Spleen (tissue), 11 donors: ENCODE data around the gene PUS10. TPM values are rescaled to one million over a fixed set of nuclear protein-coding genes. Genes with fewer than 3 reads are reported as not detected.
A peak's percentile ranks its signal among the peaks of the same experiment; 100 is the strongest.
"Not testable (repeated sequence)": the region's sequence is repeated elsewhere in the genome, so short reads cannot be mapped to it uniquely, and the experiment has no call there.

Experiments used
- DNase-seq: peaks from one replicate; pipeline ENCODE4 v3.0.0-alpha.2; 2020
- H3K27ac ChIP-seq, 8 donors: fragments of 200-600 bp; sonication (generic) in 7 of 8; 1 replicate in 4 of 8; 2 replicates in 4 of 8; pipeline versions ENCODE4 v1.5.0 to v1.8.0; 2016 to 2021; ENCODE audit warnings: inconsistent platforms in 4 of 8, mild to moderate bottlenecking in 4 of 8, moderate library complexity in 1 of 8
- H3K27me3 ChIP-seq, 7 donors: fragments of 200-600 bp; sonication (generic) in 6 of 7; replicated peaks in 1 of 7; 1 replicate in 4 of 7; 2 replicates in 3 of 7; pipeline versions ENCODE4 v1.5.0 to v1.8.0; 2016 to 2021; ENCODE audit warnings: inconsistent platforms in 3 of 7, mild to moderate bottlenecking in 1 of 7
- H3K36me3 ChIP-seq, 6 donors: fragments of 200-600 bp; sonication (generic) in 5 of 6; 1 replicate in 4 of 6; 2 replicates in 2 of 6; pipeline versions ENCODE4 v1.5.0 to v1.8.0; 2016 to 2021; ENCODE audit warnings: inconsistent platforms in 2 of 6
- H3K4me1 ChIP-seq, 6 donors: fragments of 200-600 bp; sonication (generic) in 5 of 6; 1 replicate in 3 of 6; 2 replicates in 3 of 6; pipeline versions ENCODE4 v1.5.0 to v1.8.0; 2016 to 2021; ENCODE audit warnings: inconsistent platforms in 3 of 6
- H3K4me3 ChIP-seq, 8 donors: fragments of 200-600 bp; sonication (generic) in 7 of 8; 1 replicate in 4 of 8; 2 replicates in 4 of 8; pipeline versions ENCODE4 v1.5.0 to v1.8.0; 2016 to 2021; ENCODE audit warnings: inconsistent platforms in 4 of 8, mild to moderate bottlenecking in 4 of 8, moderate library complexity in 2 of 8
- H3K9me3 ChIP-seq, 8 donors: fragments of 200-600 bp; sonication (generic) in 7 of 8; 1 replicate in 4 of 8; 2 replicates in 4 of 8; pipeline versions ENCODE4 v1.5.0 to v1.8.0; 2016 to 2021; ENCODE audit warnings: inconsistent platforms in 4 of 8
- CTCF ChIP-seq, 11 experiments: fragments of 200-600 bp in 7 of 11; fragments of 450-650 bp in 4 of 11; sonication (generic) in 4 of 11; IDR thresholded peaks in 8 of 11; conservative IDR thresholded peaks in 3 of 11; 1 replicate in 7 of 11; 2 replicates in 4 of 11; pipeline versions ENCODE4 v1.4.0 to v1.8.0; 2016 to 2021; ENCODE audit warnings: antibody characterized with exemption in 11 of 11, inconsistent platforms in 4 of 11, mild to moderate bottlenecking in 1 of 11
- POLR2A ChIP-seq, 3 donors: fragments of 450-650 bp; IDR thresholded peaks; one replicate each; pipeline ENCODE4 v1.5.1; 2017; ENCODE audit warnings: antibody characterized with exemption in 3 of 3, mild to moderate bottlenecking in 1 of 3
- POLR2AphosphoS5 ChIP-seq, 3 donors: sonication (generic); formaldehyde crosslinking; IDR thresholded peaks; one replicate each; pipeline ENCODE4 v1.5.1; 2017; ENCODE audit warnings: antibody characterized with exemption in 3 of 3
- WGBS, 5 donors: extraction: QIAGEN DNeasy Blood & Tissue Kit in 3 of 5; methylation state at CpG; one replicate each; pipeline versions ENCODE4 v1.1.5 to v1.1.7; 2013 to 2018; 5-methylcytosine and 5-hydroxymethylcytosine counted together
- intact Hi-C: fragments of 100-400 bp; cut with DNase I; formaldehyde crosslinking; loops from one replicate; pipeline ENCODE4 v1.15.0; 2023; ENCODE audit warnings: low total_unique reads
- polyA plus RNA-seq, 3 donors: library from polyadenylated mRNA; stranded (reverse); fragments of 200-250 nt; gene quantifications; one replicate each; pipeline ENCODE4 v1.2.1, GENCODE V29; 2013
- total RNA-seq, 7 donors: library from RNA; depleted of rRNA in 3 of 7; stranded (reverse); fragments of >200 nt in 3 of 7; fragmentation: NEBNext Ultra II Directional in 4 of 7; extraction: Animal tissue kit (Norgen Biotek cat#: 25700) in 4 of 7; gene quantifications; one replicate each; pipeline versions ENCODE4 v1.1.0 to v1.2.1, GENCODE V29; 2016 to 2021
- donor health status: healthy with polysubstance abuse.
- donor health status: DM: no; HTN: no; CAD: no; lungs with moderate emphysema.
- donor health status: DM: no; HTN: no; CAD: no.
- donor health status: Bipolar disorder and iron deficiency.
- donor health status: healthy.
- donor health status: DM: no; HTN: no; CAD: no.
- donor health status: DM: yes; HTN: yes; CAD: no.

The PUS10 gene
- total and polyA plus RNA-seq, 10 donors = 3.5 to 12.6 (median 6.4) TPM

- peak; percentile 79 for DNase-seq
- 36 to 51% (median 48%) methylated on average over 7 of the region's 7 CpGs for WGBS, 5 donors
- Histone ChIP-seq H3K36me3 (no peaks in the 10 kb centered on the region), H3K27me3 (no peaks in the 10 kb centered on the region), H3K27ac (peak overlapping the region; percentile 53 to 88 (median 85)), H3K4me1 (peaks cover 0 to 38% (median 11%) of the 10 kb centered on the region in 6 donors), H3K9me3 (peaks cover 0 to 15% (median 12%) of the 10 kb centered on the region in 8 donors), H3K4me3 (peak overlapping the region in 2 of 8 donors; percentile 12 to 44)
- TF ChIP-seq POLR2A (IDR thresholded peaks at IDR 0.05) (no peak), POLR2AphosphoS5 (IDR thresholded peaks at IDR 0.05) (peak in 2 of 3 donors; percentile 29 to 79), CTCF (IDR thresholded peaks at IDR 0.05 in 8 of 11, conservative IDR thresholded peaks at IDR 0.05 in 3 of 11) (no peak)
- intact Hi-C loops = no loop called here
Observed at GRCh38 chr2:60992985-60993392, 25.1 kb downstream of the PUS10 start.

GRCh38 chr2:60991644-60992043 is 26.4 kb downstream of the PUS10 start:
- intact Hi-C loops = no loop called here
- Histone ChIP-seq H3K4me1 (peaks cover 0 to 52% (median 21%) of the 10 kb centered on the region in 6 donors), H3K4me3 (no peak overlapping the region), H3K27ac (peak overlapping the region in 1 of 8 donors; percentile 87), H3K9me3 (peaks cover 0 to 15% (median 12%) of the 10 kb centered on the region in 8 donors), H3K36me3 (no peaks in the 10 kb centered on the region), H3K27me3 (no peaks in the 10 kb centered on the region)
- no peak for TF ChIP-seq POLR2AphosphoS5 (IDR thresholded peaks at IDR 0.05)
- WGBS, 5 donors = 90 to 95% (median 93%) methylated on average over 4 of the region's 4 CpGs
- no peak for DNase-seq

- H3K4me3 ChIP-seq = no peak overlapping the region
- H3K4me1 ChIP-seq = peaks cover 3 to 60% (median 34%) of the 10 kb centered on the region in 6 donors
- H3K36me3 ChIP-seq = no peaks in the 10 kb centered on the region
- no peaks in the 10 kb centered on the region for H3K27me3 ChIP-seq
- TF ChIP-seq POLR2A (IDR thresholded peaks at IDR 0.05) = no peak
- no peak for TF ChIP-seq CTCF (IDR thresholded peaks at IDR 0.05 in 8 of 11, conservative IDR thresholded peaks at IDR 0.05 in 3 of 11)
- TF ChIP-seq POLR2AphosphoS5 (IDR thresholded peaks at IDR 0.05) = no peak
- no peak overlapping the region for H3K27ac ChIP-seq
- intact Hi-C loops = no loop called here
- DNase-seq = no peak
- 73 to 88% (median 80%) methylated on average over 2 of the region's 2 CpGs for WGBS, 5 donors
- H3K9me3 ChIP-seq = peaks cover 0 to 15% (median 12%) of the 10 kb centered on the region in 8 donors
Observed at GRCh38 chr2:60989259-60989658, 28.8 kb downstream of the PUS10 start.

- Histone ChIP-seq H3K9me3 (peaks cover 0 to 15% (median 12%) of the 10 kb centered on the region in 8 donors), H3K4me1 (peaks cover 0 to 53% (median 29%) of the 10 kb centered on the region in 6 donors), H3K27ac (peak overlapping the region in 2 of 8 donors; percentile 21 to 23)
- H3K4me3 ChIP-seq, DNase-seq, H3K36me3 ChIP-seq, intact Hi-C loops, H3K27me3 ChIP-seq: not testable (repeated sequence)
- WGBS, 5 donors = 87 to 91% (median 89%) methylated on average over 8 of the region's 8 CpGs
Observed at GRCh38 chr2:60987656-60988055, 30.4 kb downstream of the PUS10 start.

- intact Hi-C loops = no loop called here
- Histone ChIP-seq H3K36me3 (no peaks in the 10 kb centered on the region), H3K9me3 (peaks cover 0 to 12% (median 10%) of the 10 kb centered on the region in 8 donors), H3K4me3 (no peak overlapping the region), H3K27ac (peak overlapping the region in 2 of 8 donors; percentile 21 to 23), H3K4me1 (peaks cover 0 to 47% (median 27%) of the 10 kb centered on the region in 6 donors), H3K27me3 (no peaks in the 10 kb centered on the region)
- TF ChIP-seq POLR2A (IDR thresholded peaks at IDR 0.05) (no peak), CTCF (IDR thresholded peaks at IDR 0.05 in 8 of 11, conservative IDR thresholded peaks at IDR 0.05 in 3 of 11) (no peak), POLR2AphosphoS5 (IDR thresholded peaks at IDR 0.05) (no peak)
- WGBS, 5 donors = 55 to 71% (median 62%) methylated on average over 2 of the region's 2 CpGs
- no peak for DNase-seq
Observed at GRCh38 chr2:60987041-60987440, 31.0 kb downstream of the PUS10 start.
